ENCODE measurements around the gene GBGT1.
"Not testable (repeated sequence)": the region's sequence is repeated elsewhere in the genome, so short reads cannot be mapped to it uniquely, and the experiment has no call there.

The GBGT1 gene

GRCh38 chr9:133171161-133171961, 7.6 kb upstream of the GBGT1 start:
- POLR2A ChIA-PET, result no interaction called here
- no peaks in the 10 kb centered on the region for H3K36me3 ChIP-seq (ENCODE audit: control insufficient read depth in 4 of 4, insufficient read depth in 4 of 4, low read length in 3 of 4)
- no peak overlapping the region for H3K27ac ChIP-seq (ENCODE audit: insufficient read depth in 1 of 2, low read depth in 1 of 2, low read length in 2 of 2, poor library complexity in 1 of 2, severe bottlenecking in 2 of 2)
- H3K27me3 ChIP-seq (replicated peaks in 2 of 5; ENCODE audit: control insufficient read depth in 4 of 5, insufficient read depth in 5 of 5, low read length in 4 of 5), result no peaks in the 10 kb centered on the region
- 90% methylated on average over 25 of the region's 29 CpGs for WGBS (ENCODE audit: insufficient coverage)
- H3K9me3 ChIP-seq (ENCODE audit: control extremely low read depth in 1 of 5, control insufficient read depth in 4 of 5, insufficient read depth in 2 of 5, low read depth in 1 of 5, low read length in 4 of 5), result no peaks in the 10 kb centered on the region
- H3K4me1 ChIP-seq (ENCODE audit: control extremely low read depth in 1 of 4, control insufficient read depth in 4 of 4, insufficient read depth in 4 of 4, low read length in 3 of 4), result peaks cover 0 to 5% (median 0%) of the 10 kb centered on the region in 4 experiments
- CTCF ChIA-PET, result interaction anchor here (1.0 to 2.4 kb wide), 2 partner anchors 13 to 14 kb away, joined by 4 to 10 read pairs; no protein-coding TSS in a partner anchor
- no peak overlapping the region for H3K4me3 ChIP-seq (ENCODE audit: control insufficient read depth in 1 of 7, extremely low read depth in 1 of 7, insufficient read depth in 4 of 7, low read depth in 2 of 7, low read length in 6 of 7)
- no peak for DNase-seq

- WGBS (ENCODE audit: insufficient coverage), result 99% methylated on average over 8 of the region's 11 CpGs
- ChIA-PET POLR2A (interaction anchor here (0.7 kb wide), 1 partner anchor 10 kb away, joined by 4 read pairs; no protein-coding TSS in a partner anchor), CTCF (interaction anchor here (1.0 to 2.4 kb wide), 2 partner anchors 12 to 15 kb away, joined by 4 to 10 read pairs; no protein-coding TSS in a partner anchor)
- Histone ChIP-seq H3K27ac (ENCODE audit: insufficient read depth in 1 of 2, low read depth in 1 of 2, low read length in 2 of 2, poor library complexity in 1 of 2, severe bottlenecking in 2 of 2) (no peak overlapping the region), H3K4me3 (ENCODE audit: control insufficient read depth in 1 of 7, extremely low read depth in 1 of 7, insufficient read depth in 4 of 7, low read depth in 2 of 7, low read length in 6 of 7) (no peak overlapping the region), H3K27me3 (replicated peaks in 2 of 5; ENCODE audit: control insufficient read depth in 4 of 5, insufficient read depth in 5 of 5, low read length in 4 of 5) (no peaks in the 10 kb centered on the region), H3K4me1 (ENCODE audit: control extremely low read depth in 1 of 4, control insufficient read depth in 4 of 4, insufficient read depth in 4 of 4, low read length in 3 of 4) (peaks cover 0 to 5% (median 0%) of the 10 kb centered on the region in 4 experiments), H3K9me3 (ENCODE audit: control extremely low read depth in 1 of 5, control insufficient read depth in 4 of 5, insufficient read depth in 2 of 5, low read depth in 1 of 5, low read length in 4 of 5) (no peaks in the 10 kb centered on the region), H3K36me3 (ENCODE audit: control insufficient read depth in 4 of 4, insufficient read depth in 4 of 4, low read length in 3 of 4) (no peaks in the 10 kb centered on the region)
- no peak for DNase-seq
Measured at GRCh38 chr9:133170716-133171115, 7.0 kb upstream of the GBGT1 start.

- DNase-seq; CTCF ChIA-PET; H3K36me3 ChIP-seq (ENCODE audit: control insufficient read depth in 4 of 4, insufficient read depth in 4 of 4, low read length in 3 of 4); H3K4me1 ChIP-seq (ENCODE audit: control extremely low read depth in 1 of 4, control insufficient read depth in 4 of 4, insufficient read depth in 4 of 4, low read length in 3 of 4); H3K27ac ChIP-seq (ENCODE audit: insufficient read depth in 1 of 2, low read depth in 1 of 2, low read length in 2 of 2, poor library complexity in 1 of 2, severe bottlenecking in 2 of 2); POLR2A ChIA-PET; H3K27me3 ChIP-seq (replicated peaks in 2 of 5; ENCODE audit: control insufficient read depth in 4 of 5, insufficient read depth in 5 of 5, low read length in 4 of 5); H3K4me3 ChIP-seq (ENCODE audit: control insufficient read depth in 1 of 7, extremely low read depth in 1 of 7, insufficient read depth in 4 of 7, low read depth in 2 of 7, low read length in 6 of 7); H3K9me3 ChIP-seq (ENCODE audit: control extremely low read depth in 1 of 5, control insufficient read depth in 4 of 5, insufficient read depth in 2 of 5, low read depth in 1 of 5, low read length in 4 of 5): not testable (repeated sequence)
- 97% methylated on average over 12 of the region's 12 CpGs for WGBS (ENCODE audit: insufficient coverage)
Measured at GRCh38 chr9:133169687-133170086, 6.0 kb upstream of the GBGT1 start.

GRCh38 chr9:133169102-133169501, 5.4 kb upstream of the GBGT1 start:
- whole genome bisulfite sequencing (ENCODE audit: insufficient coverage), result over 99% methylated on average over 13 of the region's 13 CpGs
- ChIA-PET POLR2A (no interaction called here), CTCF (interaction anchor here (3.4 kb wide), 1 partner anchor 17 kb away, joined by 14 read pairs; no protein-coding TSS in a partner anchor)
- no peaks in the 10 kb centered on the region for H3K27me3 ChIP-seq (replicated peaks in 2 of 5; ENCODE audit: control insufficient read depth in 4 of 5, insufficient read depth in 5 of 5, low read length in 4 of 5)
- H3K9me3 ChIP-seq (ENCODE audit: control extremely low read depth in 1 of 5, control insufficient read depth in 4 of 5, insufficient read depth in 2 of 5, low read depth in 1 of 5, low read length in 4 of 5), result no peaks in the 10 kb centered on the region
- no peak overlapping the region for H3K27ac ChIP-seq (ENCODE audit: insufficient read depth in 1 of 2, low read depth in 1 of 2, low read length in 2 of 2, poor library complexity in 1 of 2, severe bottlenecking in 2 of 2)
- no peak for DNase-seq
- H3K4me1 ChIP-seq (ENCODE audit: control extremely low read depth in 1 of 4, control insufficient read depth in 4 of 4, insufficient read depth in 4 of 4, low read length in 3 of 4), result peaks cover 0 to 14% (median 9%) of the 10 kb centered on the region in 4 experiments
- no peaks in the 10 kb centered on the region for H3K36me3 ChIP-seq (ENCODE audit: control insufficient read depth in 4 of 4, insufficient read depth in 4 of 4, low read length in 3 of 4)
- H3K4me3 ChIP-seq (ENCODE audit: control insufficient read depth in 1 of 7, extremely low read depth in 1 of 7, insufficient read depth in 4 of 7, low read depth in 2 of 7, low read length in 6 of 7), result no peak overlapping the region

GRCh38 chr9:133168432-133168831, 4.7 kb upstream of the GBGT1 start:
- DNase-seq, result no peak
- no peaks in the 10 kb centered on the region for H3K27me3 ChIP-seq (replicated peaks in 2 of 5; ENCODE audit: control insufficient read depth in 4 of 5, insufficient read depth in 5 of 5, low read length in 4 of 5)
- peaks cover 0 to 19% (median 15%) of the 10 kb centered on the region in 4 experiments for H3K4me1 ChIP-seq (ENCODE audit: control extremely low read depth in 1 of 4, control insufficient read depth in 4 of 4, insufficient read depth in 4 of 4, low read length in 3 of 4)
- H3K9me3 ChIP-seq (ENCODE audit: control extremely low read depth in 1 of 5, control insufficient read depth in 4 of 5, insufficient read depth in 2 of 5, low read depth in 1 of 5, low read length in 4 of 5), result no peaks in the 10 kb centered on the region
- H3K27ac ChIP-seq (ENCODE audit: insufficient read depth in 1 of 2, low read depth in 1 of 2, low read length in 2 of 2, poor library complexity in 1 of 2, severe bottlenecking in 2 of 2), result no peak overlapping the region
- no peak overlapping the region for H3K4me3 ChIP-seq (ENCODE audit: control insufficient read depth in 1 of 7, extremely low read depth in 1 of 7, insufficient read depth in 4 of 7, low read depth in 2 of 7, low read length in 6 of 7)
- ChIA-PET POLR2A (no interaction called here), CTCF (interaction anchor here (3.4 kb wide), 1 partner anchor 18 kb away, joined by 14 read pairs; no protein-coding TSS in a partner anchor)
- no peaks in the 10 kb centered on the region for H3K36me3 ChIP-seq (ENCODE audit: control insufficient read depth in 4 of 4, insufficient read depth in 4 of 4, low read length in 3 of 4)
- 92% methylated on average over 2 of the region's 6 CpGs for WGBS (ENCODE audit: insufficient coverage)

- DNase-seq, result no peak
- Histone ChIP-seq H3K9me3 (ENCODE audit: control extremely low read depth in 1 of 5, control insufficient read depth in 4 of 5, insufficient read depth in 2 of 5, low read depth in 1 of 5, low read length in 4 of 5) (no peaks in the 10 kb centered on the region), H3K27ac (ENCODE audit: insufficient read depth in 1 of 2, low read depth in 1 of 2, low read length in 2 of 2, poor library complexity in 1 of 2, severe bottlenecking in 2 of 2) (no peak overlapping the region), H3K27me3 (replicated peaks in 2 of 5; ENCODE audit: control insufficient read depth in 4 of 5, insufficient read depth in 5 of 5, low read length in 4 of 5) (no peaks in the 10 kb centered on the region), H3K4me3 (ENCODE audit: control insufficient read depth in 1 of 7, extremely low read depth in 1 of 7, insufficient read depth in 4 of 7, low read depth in 2 of 7, low read length in 6 of 7) (no peak overlapping the region), H3K4me1 (ENCODE audit: control extremely low read depth in 1 of 4, control insufficient read depth in 4 of 4, insufficient read depth in 4 of 4, low read length in 3 of 4) (peaks cover 0 to 25% (median 22%) of the 10 kb centered on the region in 4 experiments), H3K36me3 (ENCODE audit: control insufficient read depth in 4 of 4, insufficient read depth in 4 of 4, low read length in 3 of 4) (no peaks in the 10 kb centered on the region)
- ChIA-PET CTCF (interaction anchor here (1.4 to 3.4 kb wide), 3 partner anchors 11 to 21 kb away, joined by 3 to 14 read pairs (median 4); no protein-coding TSS in a partner anchor), POLR2A (interaction anchor here (0.6 kb wide), 1 partner anchor 12 kb away, joined by 3 read pairs; no protein-coding TSS in a partner anchor)
- WGBS (ENCODE audit: insufficient coverage), result 100% methylated on average over 2 of the region's 3 CpGs
Measured at GRCh38 chr9:133167769-133168168, 4.1 kb upstream of the GBGT1 start.

Data from common myeloid progenitor, CD34-positive (primary cell).